Kidney (tissue), 14 donors: ENCODE measurements around the gene HRH3. TPM values are rescaled to one million over a fixed set of nuclear protein-coding genes. Genes with fewer than 3 reads are reported as not detected.

Experiments used
- DNase-seq, 5 donors: peaks; one replicate each; pipeline ENCODE4 v3.0.0-alpha.2; 2013 to 2020
- FAIRE-seq: peaks from 2 replicates; lab custom pipeline; 2012; peaks lifted over from hg19 to GRCh38; lab: Jason Lieb, UNC
- H3K27ac ChIP-seq, 2 donors: one replicate each; pipeline ENCODE4 v1.7.0; 2013; ENCODE audit warnings: low read depth in 2 of 2, low read length in 2 of 2, inconsistent platforms in 1 of 2
- H3K27me3 ChIP-seq: one replicate; pipeline ENCODE4 v1.7.1; 2013; ENCODE audit warnings: low read length, inconsistent platforms; ENCODE audit not compliant: control insufficient read depth, insufficient read depth
- H3K36me3 ChIP-seq, 3 donors: one replicate each; pipeline versions ENCODE4 v1.7.0 to v1.7.1; 2013; ENCODE audit warnings: low read length in 3 of 3, control low read depth in 1 of 3, inconsistent platforms in 1 of 3; ENCODE audit not compliant: insufficient read depth in 3 of 3, control insufficient read depth in 2 of 3
- H3K4me1 ChIP-seq, 3 donors: one replicate each; pipeline versions ENCODE4 v1.7.0 to v1.7.1; 2013; ENCODE audit warnings: low read length in 3 of 3, inconsistent platforms in 1 of 3, low read depth in 1 of 3; ENCODE audit not compliant: control insufficient read depth in 2 of 3, insufficient read depth in 2 of 3
- H3K4me3 ChIP-seq, 3 donors: one replicate each; pipeline versions ENCODE4 v1.7.0 to v1.8.1; 2013; ENCODE audit warnings: low read length in 3 of 3, control low read depth in 1 of 3, inconsistent platforms in 1 of 3
- H3K9ac ChIP-seq, 3 donors: one replicate each; pipeline versions ENCODE4 v1.7.0 to v1.7.1; 2013; ENCODE audit warnings: low read length in 3 of 3, control low read depth in 1 of 3, inconsistent platforms in 1 of 3
- H3K9me3 ChIP-seq, 3 donors: one replicate each; pipeline versions ENCODE4 v1.7.0 to v1.7.1; 2013; ENCODE audit warnings: low read length in 3 of 3, control low read depth in 1 of 3, inconsistent platforms in 1 of 3; ENCODE audit not compliant: control insufficient read depth in 2 of 3, insufficient read depth in 1 of 3
- intact Hi-C: fragments of 100-400 bp; cut with DNase I; formaldehyde crosslinking; loops from one replicate; pipeline ENCODE4 v1.11.1; 2022
- polyA plus RNA-seq: library from polyadenylated mRNA; stranded (reverse); fragments of 350-450 nt; fragmentation: Illumina TruSeq; extraction: RNeasy Lipid Tissue Mini Kit (QIAGEN cat#74804); gene quantifications from one replicate; pipeline ENCODE4 v1.2.3, GENCODE V29; 2014; ENCODE audit warnings: low read depth, low replicate concordance; ENCODE audit not compliant: insufficient read depth
- total RNA-seq: library from RNA; stranded (reverse); fragmentation: NEBNext Ultra II Directional; extraction: Animal tissue kit (Norgen Biotek cat#: 25700); gene quantifications from one replicate; pipeline ENCODE4 v1.2.1, GENCODE V29; 2021
- TF ChIP-seq, protein P1 (sequence below): IDR thresholded peaks from 3 replicates; pipeline ENCODE4 v1.5.1; 2012; ENCODE audit warnings: mild to moderate bottlenecking, moderate library complexity, borderline replicate concordance; ENCODE audit not compliant: insufficient read depth; ENCODE audit errors: extremely low read depth
- donor health status: control.
- donor health status: control.
- donor health status: control.
- donor health status: control.
- donor health status: control.
- donor health status: DM: yes; HTN: yes; CAD: no.
- donor health status: Normal renal cell carcinoma (clear cell type).

Gene HRH3
- total and polyA plus RNA-seq, 2 donors from 2014 or later, result not detected

- Histone ChIP-seq H3K27ac (no peak overlapping the region), H3K9me3 (no peaks in the 10 kb centered on the region), H3K4me3 (no peak overlapping the region), H3K9ac (no peak overlapping the region), H3K27me3 (peaks cover 14% of the 10 kb centered on the region), H3K4me1 (peaks cover 0 to 5% (median 0%) of the 10 kb centered on the region in 3 donors), H3K36me3 (no peaks in the 10 kb centered on the region)
- FAIRE-seq (no peak), DNase-seq (no peak)
- intact Hi-C loops, result no loop called here
- TF ChIP-seq, protein P1, sequence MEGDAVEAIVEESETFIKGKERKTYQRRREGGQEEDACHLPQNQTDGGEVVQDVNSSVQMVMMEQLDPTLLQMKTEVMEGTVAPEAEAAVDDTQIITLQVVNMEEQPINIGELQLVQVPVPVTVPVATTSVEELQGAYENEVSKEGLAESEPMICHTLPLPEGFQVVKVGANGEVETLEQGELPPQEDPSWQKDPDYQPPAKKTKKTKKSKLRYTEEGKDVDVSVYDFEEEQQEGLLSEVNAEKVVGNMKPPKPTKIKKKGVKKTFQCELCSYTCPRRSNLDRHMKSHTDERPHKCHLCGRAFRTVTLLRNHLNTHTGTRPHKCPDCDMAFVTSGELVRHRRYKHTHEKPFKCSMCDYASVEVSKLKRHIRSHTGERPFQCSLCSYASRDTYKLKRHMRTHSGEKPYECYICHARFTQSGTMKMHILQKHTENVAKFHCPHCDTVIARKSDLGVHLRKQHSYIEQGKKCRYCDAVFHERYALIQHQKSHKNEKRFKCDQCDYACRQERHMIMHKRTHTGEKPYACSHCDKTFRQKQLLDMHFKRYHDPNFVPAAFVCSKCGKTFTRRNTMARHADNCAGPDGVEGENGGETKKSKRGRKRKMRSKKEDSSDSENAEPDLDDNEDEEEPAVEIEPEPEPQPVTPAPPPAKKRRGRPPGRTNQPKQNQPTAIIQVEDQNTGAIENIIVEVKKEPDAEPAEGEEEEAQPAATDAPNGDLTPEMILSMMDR, result no peak
Measured at GRCh38 chr20:62215020-62215990, 4.8 kb downstream of the HRH3 start.

- Histone ChIP-seq H3K36me3 (no peaks in the 10 kb centered on the region), H3K4me1 (no peaks in the 10 kb centered on the region), H3K4me3 (no peak overlapping the region), H3K27ac (no peak overlapping the region), H3K27me3 (peaks cover 14% of the 10 kb centered on the region), H3K9ac (no peak overlapping the region), H3K9me3 (no peaks in the 10 kb centered on the region)
- FAIRE-seq, result no peak
- DNase-seq, result no peak
- TF ChIP-seq, protein P1, result no peak
- intact Hi-C loops, result no loop called here
Measured at GRCh38 chr20:62214067-62214466, 6.0 kb downstream of the HRH3 start.

DNA sequence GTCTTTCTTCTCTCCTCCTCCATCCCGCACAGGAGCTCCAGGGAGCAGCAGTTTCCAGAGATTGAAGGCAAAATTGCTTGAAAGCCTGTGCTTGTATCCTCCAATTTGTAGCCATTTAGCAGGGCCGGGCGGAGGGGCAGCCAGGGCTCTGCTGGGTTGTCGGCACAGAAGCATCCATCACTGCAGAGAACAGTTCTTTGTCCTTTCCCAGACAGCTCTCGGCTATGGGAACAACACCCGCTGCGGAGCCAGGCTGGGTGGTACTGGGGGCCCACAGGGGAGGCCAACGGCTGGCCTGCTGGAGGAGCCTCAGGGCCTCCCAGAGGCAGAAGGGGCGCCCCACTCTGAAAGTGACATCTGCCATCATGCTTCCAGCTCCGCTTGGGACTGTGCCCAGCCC lies 7.8 kb downstream of the HRH3 start:
- DNase-seq (peak in 1 of 5 donors; percentile 44), FAIRE-seq (no peak)
- H3K9ac ChIP-seq, result no peak overlapping the region
- no peaks in the 10 kb centered on the region for H3K9me3 ChIP-seq
- H3K27ac ChIP-seq, result no peak overlapping the region
- intact Hi-C loops, result no loop called here
- peaks cover 5% of the 10 kb centered on the region for H3K27me3 ChIP-seq
- H3K4me1 ChIP-seq, result no peaks in the 10 kb centered on the region
- H3K36me3 ChIP-seq, result no peaks in the 10 kb centered on the region
- TF ChIP-seq, protein P1, result no peak
- no peak overlapping the region for H3K4me3 ChIP-seq
